Measurements from ENCODE around the gene MYL10. TPM values are rescaled to one million over a fixed set of nuclear protein-coding genes. Genes with fewer than 3 reads are reported as not detected.

MYL10 gene
- total RNA-seq, 1 experiment from 2014 or later: not detected

- Histone ChIP-seq H3K4me1 (replicated peaks; ENCODE audit: insufficient read depth) (no peaks in the 10 kb centered on the region), H3K27ac (no peak overlapping the region), H3K4me3 (no peak overlapping the region), H3K4me2 (no peak overlapping the region), H2AFZ (no peak overlapping the region), H3K27me3 (ENCODE audit: insufficient read depth, low read depth) (0 out of 2 replicates have a peak, but pooled peaks cover 16% of the 10 kb centered on the region), H4K20me1 (ENCODE audit: insufficient read depth) (no peaks in the 10 kb centered on the region), H3K36me3 (ENCODE audit: low read depth) (no peaks in the 10 kb centered on the region), H3K79me2 (ENCODE audit: low read depth) (no peaks in the 10 kb centered on the region), H3K9me2 (ENCODE audit: insufficient read depth) (no peaks in the 10 kb centered on the region), H3F3A (ENCODE audit: insufficient read depth, low read depth) (no peaks in the 10 kb centered on the region; the same call in 1 of the 2 replicates), H3K9me3 (ENCODE audit: insufficient read depth, low read depth) (peaks cover 4% of the 10 kb centered on the region; the same call in 1 of the 2 replicates)
- BruUV-seq (replicated peaks): no TSS peak
- CTCF ChIA-PET: no interaction called here
- POLR2A ChIA-PET (ENCODE audit: unreplicated experiment): no interaction called here
- TF ChIP-seq CTCF (conservative IDR thresholded peaks at IDR 0.05) (no peak), EZH2 (IDR thresholded peaks at IDR 0.05; ENCODE audit: low read depth) (no peak)
- no peak for DNase-seq
- intact Hi-C loops (cut with micrococcal nuclease; ENCODE audit: unreplicated experiment): no loop called here
Observed at GRCh38 chr7:101578552-101578951, 50.5 kb downstream of the MYL10 start.

- peaks cover 4% of the 10 kb centered on the region; the same call in 1 of the 2 replicates for H3K9me3 ChIP-seq (ENCODE audit: insufficient read depth, low read depth)
- no peak overlapping the region for H3K4me2 ChIP-seq
- TF ChIP-seq EZH2 (IDR thresholded peaks at IDR 0.05; ENCODE audit: low read depth): no peak
- no peak for TF ChIP-seq CTCF (conservative IDR thresholded peaks at IDR 0.05)
- no peaks in the 10 kb centered on the region for H3K36me3 ChIP-seq (ENCODE audit: low read depth)
- DNase-seq: no peak
- intact Hi-C loops (cut with micrococcal nuclease; ENCODE audit: unreplicated experiment): no loop called here
- H2AFZ ChIP-seq: no peak overlapping the region
- H3K27ac ChIP-seq: no peak overlapping the region
- POLR2A ChIA-PET (ENCODE audit: unreplicated experiment): interaction anchor here (0.6 kb wide), 1 partner anchor 121 kb away, joined by 4 read pairs; no protein-coding TSS in a partner anchor
- H3K9me2 ChIP-seq (ENCODE audit: insufficient read depth): no peaks in the 10 kb centered on the region
- no peak overlapping the region for H3K4me3 ChIP-seq
- CTCF ChIA-PET: interaction anchor here (0.6 kb wide), 1 partner anchor 191 kb away, joined by 4 read pairs; no protein-coding TSS in a partner anchor
- no TSS peak for BruUV-seq (replicated peaks)
- no peaks in the 10 kb centered on the region; the same call in 1 of the 2 replicates for H3F3A ChIP-seq (ENCODE audit: insufficient read depth, low read depth)
- H3K79me2 ChIP-seq (ENCODE audit: low read depth): no peaks in the 10 kb centered on the region
- H3K4me1 ChIP-seq (replicated peaks; ENCODE audit: insufficient read depth): no peaks in the 10 kb centered on the region
- no peaks in the 10 kb centered on the region for H4K20me1 ChIP-seq (ENCODE audit: insufficient read depth)
- 0 out of 2 replicates have a peak, but pooled peaks cover 3% of the 10 kb centered on the region for H3K27me3 ChIP-seq (ENCODE audit: insufficient read depth, low read depth)
Observed at GRCh38 chr7:101576998-101577397, 52.1 kb downstream of the MYL10 start.

GRCh38 chr7:101575721-101576120 lies 53.4 kb downstream of the MYL10 start:
- no peaks in the 10 kb centered on the region; the same call in 1 of the 2 replicates for H3F3A ChIP-seq (ENCODE audit: insufficient read depth, low read depth)
- no peak overlapping the region for H2AFZ ChIP-seq
- ChIA-PET CTCF (no interaction called here), POLR2A (ENCODE audit: unreplicated experiment) (interaction anchor here (0.5 kb wide), 1 partner anchor 237 kb away, joined by 9 read pairs; no protein-coding TSS in a partner anchor)
- intact Hi-C loops (cut with micrococcal nuclease; ENCODE audit: unreplicated experiment): no loop called here
- H3K4me1 ChIP-seq (replicated peaks; ENCODE audit: insufficient read depth): no peaks in the 10 kb centered on the region
- no peaks in the 10 kb centered on the region for H4K20me1 ChIP-seq (ENCODE audit: insufficient read depth)
- H3K79me2 ChIP-seq (ENCODE audit: low read depth): no peaks in the 10 kb centered on the region
- DNase-seq: no peak
- H3K36me3 ChIP-seq (ENCODE audit: low read depth): no peaks in the 10 kb centered on the region
- peaks cover 4% of the 10 kb centered on the region; the same call in 1 of the 2 replicates for H3K9me3 ChIP-seq (ENCODE audit: insufficient read depth, low read depth)
- no peaks in the 10 kb centered on the region for H3K9me2 ChIP-seq (ENCODE audit: insufficient read depth)
- no TSS peak for BruUV-seq (replicated peaks)
- H3K4me3 ChIP-seq: no peak overlapping the region
- peaks cover 5% of the 10 kb centered on the region; the same call in 1 of the 2 replicates for H3K27me3 ChIP-seq (ENCODE audit: insufficient read depth, low read depth)
- no peak for TF ChIP-seq CTCF (conservative IDR thresholded peaks at IDR 0.05)
- no peak for TF ChIP-seq EZH2 (IDR thresholded peaks at IDR 0.05; ENCODE audit: low read depth)
- H3K4me2 ChIP-seq: no peak overlapping the region
- no peak overlapping the region for H3K27ac ChIP-seq
